ENCODE measurements around the gene TCL1B. TPM values are rescaled to one million over a fixed set of nuclear protein-coding genes. Genes with fewer than 3 reads are reported as not detected.

TCL1B gene
- polyA plus RNA-seq, 1 donor (not counting 4 experiments of a cell fraction or from before 2014, with no cell fraction given), result not detected

GRCh38 chr14:95686935-95687334, 709 bp downstream of the TCL1B start:
- Histone ChIP-seq H2AFZ (ENCODE audit: control insufficient read depth, low read length) (no peak overlapping the region), H3K4me1 (ENCODE audit: control insufficient read depth, extremely low read depth, insufficient read depth, low read length) (no peaks in the 10 kb centered on the region), H3K9me1 (ENCODE audit: control insufficient read depth, extremely low read depth, insufficient read depth, low read length) (no peaks in the 10 kb centered on the region), H4K20me1 (ENCODE audit: control insufficient read depth, extremely low read depth, insufficient read depth, low read length) (no peaks in the 10 kb centered on the region), H3K9me3 (ENCODE audit: control insufficient read depth, low read depth, low read length) (no peaks in the 10 kb centered on the region), H3K4me2 (ENCODE audit: control insufficient read depth, extremely low read depth, insufficient read depth, low read depth, low read length) (no peak overlapping the region), H3K27ac (ENCODE audit: control insufficient read depth, insufficient read depth, low read length) (no peak overlapping the region), H3K36me3 (ENCODE audit: control insufficient read depth in 2 of 2, extremely low read depth in 1 of 2, insufficient read depth in 2 of 2, low read length in 2 of 2) (no peaks in the 10 kb centered on the region), H3K27me3 (ENCODE audit: control insufficient read depth, extremely low read depth, insufficient read depth, low read length) (no peaks in the 10 kb centered on the region), H3K79me2 (ENCODE audit: control insufficient read depth, insufficient read depth, low read length) (no peaks in the 10 kb centered on the region), H3K9ac (ENCODE audit: control insufficient read depth, extremely low read depth, insufficient read depth, low read length) (no peak overlapping the region), H3K4me3 (ENCODE audit: control insufficient read depth in 2 of 3, extremely low read depth in 1 of 3, insufficient read depth in 2 of 3, low read depth in 1 of 3, low read length in 3 of 3) (no peak overlapping the region)
- dilution Hi-C loops (cut with MboI; ENCODE audit: extremely low pct_ligation_motif_present, low sequenced_read_pairs), result no loop called here
- no peak for FAIRE-seq
- no peak for DNase-seq (ENCODE audit: low read depth, low spot score)
- TF ChIP-seq CTCF (optimal IDR thresholded peaks at IDR 0.05 in 1 of 3, IDR thresholded peaks at IDR 0.05 in 1 of 3, conservative IDR thresholded peaks at IDR 0.05 in 1 of 3; ENCODE audit: extremely low read depth in 1 of 3, insufficient read depth in 2 of 3, low read length in 3 of 3), result no peak
- no peak for TF ChIP-seq EZH2 (IDR thresholded peaks at IDR 0.05; ENCODE audit: low read length)

GRCh38 chr14:95689441-95689840, 3.2 kb downstream of the TCL1B start:
- no peaks in the 10 kb centered on the region for H3K4me1 ChIP-seq (ENCODE audit: control insufficient read depth, extremely low read depth, insufficient read depth, low read length)
- no peak overlapping the region for H3K27ac ChIP-seq (ENCODE audit: control insufficient read depth, insufficient read depth, low read length)
- H3K79me2 ChIP-seq (ENCODE audit: control insufficient read depth, insufficient read depth, low read length), result no peaks in the 10 kb centered on the region
- no peaks in the 10 kb centered on the region for H3K9me1 ChIP-seq (ENCODE audit: control insufficient read depth, extremely low read depth, insufficient read depth, low read length)
- no peaks in the 10 kb centered on the region for H3K36me3 ChIP-seq (ENCODE audit: control insufficient read depth in 2 of 2, extremely low read depth in 1 of 2, insufficient read depth in 2 of 2, low read length in 2 of 2)
- dilution Hi-C loops (cut with MboI; ENCODE audit: extremely low pct_ligation_motif_present, low sequenced_read_pairs), result no loop called here
- no peak overlapping the region for H2AFZ ChIP-seq (ENCODE audit: control insufficient read depth, low read length)
- H3K4me2 ChIP-seq (ENCODE audit: control insufficient read depth, extremely low read depth, insufficient read depth, low read depth, low read length), result no peak overlapping the region
- H3K9me3 ChIP-seq (ENCODE audit: control insufficient read depth, low read depth, low read length), result no peaks in the 10 kb centered on the region
- no peaks in the 10 kb centered on the region for H4K20me1 ChIP-seq (ENCODE audit: control insufficient read depth, extremely low read depth, insufficient read depth, low read length)
- FAIRE-seq, result no peak
- TF ChIP-seq CTCF (optimal IDR thresholded peaks at IDR 0.05 in 1 of 3, IDR thresholded peaks at IDR 0.05 in 1 of 3, conservative IDR thresholded peaks at IDR 0.05 in 1 of 3; ENCODE audit: extremely low read depth in 1 of 3, insufficient read depth in 2 of 3, low read length in 3 of 3) (no peak), EZH2 (IDR thresholded peaks at IDR 0.05; ENCODE audit: low read length) (no peak)
- H3K9ac ChIP-seq (ENCODE audit: control insufficient read depth, extremely low read depth, insufficient read depth, low read length), result no peak overlapping the region
- no peaks in the 10 kb centered on the region for H3K27me3 ChIP-seq (ENCODE audit: control insufficient read depth, extremely low read depth, insufficient read depth, low read length)
- DNase-seq (ENCODE audit: low read depth, low spot score), result no peak
- H3K4me3 ChIP-seq (ENCODE audit: control insufficient read depth in 2 of 3, extremely low read depth in 1 of 3, insufficient read depth in 2 of 3, low read depth in 1 of 3, low read length in 3 of 3), result no peak overlapping the region
